GM12878 (cell line): ENCODE results near the gene CLCN7. TPM values are rescaled to one million over a fixed set of nuclear protein-coding genes. Genes with fewer than 3 reads are reported as not detected.
"Not testable (repeated sequence)": the region's sequence is repeated elsewhere in the genome, so short reads cannot be mapped to it uniquely, and the experiment has no call there.

Experiments
- ATAC-seq: fragments of 200-7000 bp; cut with Tn5 transposase; 3 replicates; pipeline ENCODE4 v1.9.1; 2020; ENCODE audit warnings: mild to moderate bottlenecking, moderate library complexity
- BruUV-seq: library from RNA; stranded (reverse); fragments of 400-500 nt; replicated peaks from 2 replicates; lab custom pipeline; 2021; lab: Mats Ljungman, UMichigan
- CTCF ChIA-PET: fragments of 300-600 bp; sonication (Branson Sonifier 250); formaldehyde crosslinking; extraction: SDS; loops from one replicate; lab custom pipeline; 2021; ENCODE audit warnings: inconsistent platforms; lab: Yijun Ruan, JAX
- POLR2A ChIA-PET: fragments of 350-600 bp; formaldehyde crosslinking; extraction: SDS; loops from one replicate; lab custom pipeline; 2021; ENCODE audit warnings: inconsistent platforms; lab: Charles Lee
- RAD21 ChIA-PET: fragments of 300-600 bp; sonication (Branson Sonifier 250); formaldehyde crosslinking; loops from one replicate; lab custom pipeline; 2023; ENCODE audit warnings: antibody characterized with exemption; ENCODE audit not compliant: unreplicated experiment; lab: Charles Lee
- SMC1A ChIA-PET: fragments of 300-600 bp; sonication (Branson Sonifier 250); formaldehyde crosslinking; loops from one replicate; lab custom pipeline; 2023; ENCODE audit not compliant: unreplicated experiment, uncharacterized antibody; lab: Charles Lee
- DNase-seq: peaks from one replicate; pipeline ENCODE4 v3.0.0-alpha.2; 2011; ENCODE audit warnings: low read depth, low spot score
- FAIRE-seq: peaks from 3 replicates; lab custom pipeline; 2011; peaks lifted over from hg19 to GRCh38; lab: Jason Lieb, UNC
- H2AFZ ChIP-seq: 2 replicates; pipeline ENCODE4 v1.6.0; 2011; ENCODE audit warnings: low read depth, low read length, control low read depth; ENCODE audit not compliant: control insufficient read depth
- H3K27ac ChIP-seq: 2 replicates; pipeline ENCODE4 v1.5.1; 2011; ENCODE audit warnings: control low read depth; ENCODE audit not compliant: control insufficient read depth, insufficient read depth
- H3K27me3 ChIP-seq, 2 experiments: replicated peaks in 1 of 2; 2 replicates each; pipeline versions ENCODE4 v1.6.0 to v1.6.1; 2011; ENCODE audit warnings: low read length in 1 of 2; ENCODE audit not compliant: control insufficient read depth in 2 of 2, insufficient read depth in 2 of 2
- H3K36me3 ChIP-seq, 2 experiments: 2 replicates each; pipeline ENCODE4 v1.5.1; 2011; ENCODE audit warnings: low read length in 1 of 2; ENCODE audit not compliant: control insufficient read depth in 2 of 2, insufficient read depth in 2 of 2
- H3K4me1 ChIP-seq: 2 replicates; pipeline ENCODE4 v1.6.1; 2011; ENCODE audit warnings: mild to moderate bottlenecking, low read length, moderate library complexity, mixed read lengths; ENCODE audit not compliant: control insufficient read depth, insufficient read depth
- H3K4me2 ChIP-seq: 2 replicates; pipeline ENCODE4 v1.6.0; 2011; ENCODE audit warnings: control low read depth; ENCODE audit not compliant: control insufficient read depth, insufficient read depth
- H3K4me3 ChIP-seq: fragments of 200-600 bp; sonication (generic); 2 replicates; pipeline ENCODE4 v1.5.1; 2016
- H3K79me2 ChIP-seq: 2 replicates; pipeline ENCODE4 v1.6.0; 2011; ENCODE audit warnings: low read length; ENCODE audit not compliant: control insufficient read depth, insufficient read depth
- H3K9ac ChIP-seq: 2 replicates; pipeline ENCODE4 v1.8.0; 2011; ENCODE audit warnings: low read length, control low read depth, mixed read lengths; ENCODE audit not compliant: control insufficient read depth, insufficient read depth
- H3K9me3 ChIP-seq: replicated peaks from 3 replicates; pipeline ENCODE4 v1.5.1; 2011; ENCODE audit warnings: mild to moderate bottlenecking, low read length; ENCODE audit not compliant: control insufficient read depth, insufficient read depth
- H4K20me1 ChIP-seq: 2 replicates; pipeline ENCODE4 v1.6.0; 2011; ENCODE audit not compliant: control insufficient read depth, insufficient read depth
- WGBS: methylation state at CpG from one replicate; pipeline ENCODE4 v1.1.6; 2016; ENCODE audit warnings: low lambda C conversion rate; ENCODE audit not compliant: insufficient replicate concordance, insufficient coverage; ENCODE audit errors: missing lambda C conversion rate; 5-methylcytosine and 5-hydroxymethylcytosine counted together
- in situ Hi-C: fragments of 300-500 bp; cut with MboI; formaldehyde crosslinking; loops from 9 replicates; pipeline ENCODE4 v1.14.3; 2018; ENCODE audit warnings: mixed read lengths
- intact Hi-C: fragments of 100-400 bp; cut with micrococcal nuclease; formaldehyde crosslinking; loops from one replicate; pipeline ENCODE4 v1.14.2; 2022; ENCODE audit not compliant: unreplicated experiment
- polyA plus RNA-seq, 11 experiments: library from polyadenylated mRNA; depleted of rRNA in 4 of 11; unstranded in 6 of 11; stranded (reverse) in 5 of 11; fragments of >200 nt; fragmentation: Nextera tagmentation in 4 of 11; fragmentation: Illumina TruSeq in 1 of 11; extraction: Ambion mirVana in 4 of 11; extraction: Trizol in 1 of 11; gene quantifications; 1 replicate in 1 of 11; 2 replicates in 10 of 11; pipeline versions ENCODE4 v1.2.1 to v1.2.3, GENCODE V29; 2011 to 2016; ENCODE audit warnings: inconsistent platforms in 2 of 11, missing spikeins in 2 of 11, low read depth in 1 of 11
- total RNA-seq, 4 experiments: library from RNA; depleted of rRNA in 3 of 4; stranded (reverse); fragments of >200 nt in 3 of 4; fragmentation: Illumina TruSeq in 1 of 4; extraction: Trizol in 1 of 4; gene quantifications; 2 replicates each; pipeline versions ENCODE4 v1.2.1 to v1.2.3, GENCODE V29; 2013 to 2021
- TF ChIP-seq, protein P1 (sequence below): fragments of 450-650 bp; IDR thresholded peaks from 2 replicates; pipeline ENCODE4 v1.6.1; 2016; ENCODE audit warnings: mild to moderate bottlenecking, moderate library complexity, borderline replicate concordance

CLCN7 gene
- total and polyA plus RNA-seq, 10 of the 15 experiments (the other 5 are each of a cell fraction or from before 2014, with no cell fraction given): 0.04 to 62.5 (median 19.9) TPM

DNA sequence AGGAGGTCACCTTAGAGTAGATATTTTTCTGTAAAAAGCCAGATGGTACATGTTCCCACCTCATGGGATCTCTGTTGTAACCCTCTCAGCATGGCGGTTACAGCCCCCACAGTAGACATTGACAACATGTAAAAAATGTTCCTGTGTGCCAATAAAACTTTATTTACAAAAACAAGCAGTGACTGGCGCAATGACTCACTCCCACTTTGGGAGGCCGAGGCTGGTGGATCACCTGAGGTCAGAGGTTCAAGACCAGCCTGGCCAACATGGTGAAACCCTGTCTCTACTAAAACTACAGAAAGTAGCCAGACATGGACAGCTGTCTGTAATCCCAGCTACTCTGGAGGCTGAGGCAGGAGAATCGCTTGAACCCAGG is 35.1 kb downstream of the CLCN7 start:
- H2AFZ ChIP-seq, H3K4me1 ChIP-seq, SMC1A ChIA-PET, DNase-seq, H3K9me3 ChIP-seq, in situ Hi-C loops, H3K27ac ChIP-seq, H3K4me2 ChIP-seq, intact Hi-C loops, RAD21 ChIA-PET, ATAC-seq, FAIRE-seq, H3K27me3 ChIP-seq, H3K36me3 ChIP-seq, H4K20me1 ChIP-seq, H3K4me3 ChIP-seq, H3K79me2 ChIP-seq, H3K9ac ChIP-seq, BruUV-seq: not testable (repeated sequence)
- 67% methylated on average over 4 of the region's 4 CpGs for WGBS
- TF ChIP-seq, protein P1, sequence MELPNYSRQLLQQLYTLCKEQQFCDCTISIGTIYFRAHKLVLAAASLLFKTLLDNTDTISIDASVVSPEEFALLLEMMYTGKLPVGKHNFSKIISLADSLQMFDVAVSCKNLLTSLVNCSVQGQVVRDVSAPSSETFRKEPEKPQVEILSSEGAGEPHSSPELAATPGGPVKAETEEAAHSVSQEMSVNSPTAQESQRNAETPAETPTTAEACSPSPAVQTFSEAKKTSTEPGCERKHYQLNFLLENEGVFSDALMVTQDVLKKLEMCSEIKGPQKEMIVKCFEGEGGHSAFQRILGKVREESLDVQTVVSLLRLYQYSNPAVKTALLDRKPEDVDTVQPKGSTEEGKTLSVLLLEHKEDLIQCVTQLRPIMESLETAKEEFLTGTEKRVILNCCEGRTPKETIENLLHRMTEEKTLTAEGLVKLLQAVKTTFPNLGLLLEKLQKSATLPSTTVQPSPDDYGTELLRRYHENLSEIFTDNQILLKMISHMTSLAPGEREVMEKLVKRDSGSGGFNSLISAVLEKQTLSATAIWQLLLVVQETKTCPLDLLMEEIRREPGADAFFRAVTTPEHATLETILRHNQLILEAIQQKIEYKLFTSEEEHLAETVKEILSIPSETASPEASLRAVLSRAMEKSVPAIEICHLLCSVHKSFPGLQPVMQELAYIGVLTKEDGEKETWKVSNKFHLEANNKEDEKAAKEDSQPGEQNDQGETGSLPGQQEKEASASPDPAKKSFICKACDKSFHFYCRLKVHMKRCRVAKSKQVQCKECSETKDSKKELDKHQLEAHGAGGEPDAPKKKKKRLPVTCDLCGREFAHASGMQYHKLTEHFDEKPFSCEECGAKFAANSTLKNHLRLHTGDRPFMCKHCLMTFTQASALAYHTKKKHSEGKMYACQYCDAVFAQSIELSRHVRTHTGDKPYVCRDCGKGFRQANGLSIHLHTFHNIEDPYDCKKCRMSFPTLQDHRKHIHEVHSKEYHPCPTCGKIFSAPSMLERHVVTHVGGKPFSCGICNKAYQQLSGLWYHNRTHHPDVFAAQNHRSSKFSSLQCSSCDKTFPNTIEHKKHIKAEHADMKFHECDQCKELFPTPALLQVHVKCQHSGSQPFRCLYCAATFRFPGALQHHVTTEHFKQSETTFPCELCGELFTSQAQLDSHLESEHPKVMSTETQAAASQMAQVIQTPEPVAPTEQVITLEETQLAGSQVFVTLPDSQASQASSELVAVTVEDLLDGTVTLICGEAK: peak; percentile 82
- ChIA-PET POLR2A (interaction anchor here (0.6 kb wide), 1 partner anchor 252 kb away, joined by 4 read pairs; no protein-coding TSS in a partner anchor), CTCF (interaction anchor here (0.7 kb wide), 1 partner anchor 99 kb away, joined by 3 read pairs; no protein-coding TSS in a partner anchor)
